Stimulated activated CD8-positive, alpha-beta memory T cell treated with anti-CD3 and anti-CD28 coated beads, Interleukin-4, amount 100 ng/mL, for 4 hours (primary cell): ENCODE measurements around the gene MBD3L2.
"Not testable (repeated sequence)": the region's sequence is repeated elsewhere in the genome, so short reads cannot be mapped to it uniquely, and the experiment has no call there.

Source experiments
- DNase-seq, 2 donors: peaks; one replicate each; pipeline ENCODE4 v3.0.0-alpha.2; 2020; ENCODE audit warnings: low read depth in 2 of 2, low spot score in 1 of 2

Gene MBD3L2

DNA sequence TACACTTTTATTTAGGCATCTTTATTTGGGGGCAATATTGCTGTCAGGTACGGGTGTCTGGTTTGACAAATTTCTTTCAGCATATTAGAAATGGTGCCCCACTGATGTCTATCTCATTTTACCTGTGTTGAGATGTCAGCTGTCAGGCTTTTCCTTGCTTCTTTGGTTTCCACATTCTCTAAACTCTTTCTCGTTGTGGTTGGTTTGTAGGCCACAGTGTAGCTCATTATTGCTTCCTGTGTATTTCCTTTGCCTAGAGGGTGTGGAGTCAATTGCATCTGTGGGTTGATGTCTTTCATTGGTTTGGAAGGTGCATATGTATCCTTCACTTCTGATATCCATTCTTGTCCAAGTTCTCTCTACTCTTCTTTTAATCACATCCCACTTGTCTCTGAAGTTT, 10.9 kb downstream of the MBD3L2 start:
- DNase-seq: not testable (repeated sequence)

DNA sequence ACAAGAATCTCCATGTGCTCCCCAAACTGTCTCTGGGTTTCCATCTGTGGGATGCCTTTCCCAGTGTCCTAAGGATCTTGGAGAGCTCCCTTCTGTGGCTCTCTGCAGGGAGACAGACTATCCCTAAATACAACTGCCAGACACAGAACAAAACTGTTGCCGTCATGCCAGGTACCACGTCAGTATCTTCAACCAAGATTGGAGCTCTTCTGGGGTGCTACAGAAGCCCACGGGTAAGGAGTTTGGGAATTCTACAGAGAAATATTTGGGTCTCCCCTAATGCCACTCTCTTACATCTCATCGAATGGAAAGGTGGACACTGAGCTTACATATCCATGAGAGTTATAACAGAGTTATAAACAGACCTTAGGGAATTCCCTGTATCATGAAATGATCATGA, 14.2 kb downstream of the MBD3L2 start:
- DNase-seq: no peak

DNA sequence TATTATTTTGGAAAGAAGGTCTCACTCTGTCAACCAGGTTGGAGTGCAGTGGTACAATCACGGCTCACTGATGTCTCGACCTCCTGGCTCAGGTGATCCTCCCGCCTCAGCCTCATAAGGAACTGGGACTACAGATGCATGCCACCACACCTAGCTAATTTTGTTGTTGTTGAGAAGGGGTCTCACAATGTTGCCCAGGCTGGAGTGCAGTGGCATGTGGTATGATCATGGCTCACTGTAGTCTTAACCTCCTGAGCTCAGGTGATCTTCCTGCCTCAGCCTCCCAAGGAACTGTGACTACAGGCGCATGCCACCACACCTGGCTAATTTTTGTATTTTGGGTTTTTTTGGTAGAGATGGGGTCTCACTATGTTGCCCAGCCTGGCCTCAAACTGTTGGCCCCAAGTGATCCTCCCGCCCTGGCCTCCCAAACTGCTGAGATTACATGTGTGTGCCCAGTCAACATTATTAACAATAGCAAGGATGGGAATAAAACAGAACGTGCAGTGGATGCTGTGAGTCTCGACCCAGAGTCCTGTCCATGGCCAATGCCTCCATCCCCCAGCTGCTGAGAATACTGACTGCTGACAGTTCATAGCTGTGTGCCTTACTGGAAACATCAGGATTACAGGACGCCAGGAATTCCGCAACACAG, 14.8 kb downstream of the MBD3L2 start:
- DNase-seq: no peak

DNA sequence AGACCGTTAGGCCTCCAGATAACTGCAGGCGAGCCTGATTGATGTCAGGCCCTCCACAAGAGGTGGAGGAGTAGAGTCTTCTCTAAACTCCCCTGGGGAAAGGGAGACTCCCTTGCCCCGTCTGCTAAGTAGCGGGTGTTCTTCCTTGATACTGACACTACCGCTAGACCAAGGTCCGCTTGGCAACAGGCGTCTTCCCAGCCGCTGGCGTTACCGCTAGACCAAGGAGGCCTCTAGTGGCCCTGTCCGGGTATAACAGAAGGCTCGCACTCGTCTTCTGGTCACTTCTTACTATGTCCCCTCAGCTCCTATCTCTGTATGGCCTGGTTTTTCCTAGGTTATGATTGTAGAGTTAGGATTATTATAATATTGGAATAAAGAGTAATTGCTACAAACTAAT, 18.0 kb downstream of the MBD3L2 start:
- not testable (repeated sequence) for DNase-seq

DNA sequence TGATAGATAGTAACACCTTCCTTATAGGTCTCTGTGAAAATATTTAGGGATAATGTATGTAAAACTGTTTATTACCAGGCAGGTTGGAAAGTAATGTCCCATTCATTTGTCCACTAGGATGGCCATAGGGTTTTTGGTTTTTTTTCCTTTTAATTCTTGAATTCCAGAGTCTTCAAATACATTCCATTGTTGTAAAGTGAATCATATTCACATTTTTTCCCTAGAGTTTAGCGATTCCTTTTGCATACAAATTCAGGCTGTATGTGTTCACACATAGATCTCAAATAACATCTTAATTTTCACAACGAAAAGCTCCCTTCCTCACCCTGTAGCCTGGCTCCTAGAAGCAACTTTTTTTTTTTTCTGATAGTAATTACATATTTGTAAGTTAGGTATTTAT, 18.6 kb downstream of the MBD3L2 start:
- no peak for DNase-seq

DNA sequence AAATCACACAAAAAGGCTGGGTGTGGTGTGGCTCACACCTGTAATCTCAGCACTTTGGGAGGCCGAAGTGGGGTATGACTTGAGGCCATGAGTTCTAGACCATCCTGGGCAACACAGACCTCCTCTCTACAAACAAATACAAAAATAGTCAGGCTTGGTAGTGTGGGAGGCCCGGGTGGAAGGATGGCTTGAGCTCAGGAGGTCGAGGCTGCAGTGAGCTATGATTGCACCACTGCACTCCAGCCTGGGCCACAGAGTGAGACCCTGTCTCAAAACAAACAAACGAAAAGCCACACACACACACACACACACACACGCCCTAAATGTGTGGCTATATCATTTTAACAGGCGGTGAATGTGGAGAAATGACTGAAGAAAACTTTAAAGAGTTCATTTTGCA, 19.5 kb downstream of the MBD3L2 start:
- DNase-seq: no peak

DNA sequence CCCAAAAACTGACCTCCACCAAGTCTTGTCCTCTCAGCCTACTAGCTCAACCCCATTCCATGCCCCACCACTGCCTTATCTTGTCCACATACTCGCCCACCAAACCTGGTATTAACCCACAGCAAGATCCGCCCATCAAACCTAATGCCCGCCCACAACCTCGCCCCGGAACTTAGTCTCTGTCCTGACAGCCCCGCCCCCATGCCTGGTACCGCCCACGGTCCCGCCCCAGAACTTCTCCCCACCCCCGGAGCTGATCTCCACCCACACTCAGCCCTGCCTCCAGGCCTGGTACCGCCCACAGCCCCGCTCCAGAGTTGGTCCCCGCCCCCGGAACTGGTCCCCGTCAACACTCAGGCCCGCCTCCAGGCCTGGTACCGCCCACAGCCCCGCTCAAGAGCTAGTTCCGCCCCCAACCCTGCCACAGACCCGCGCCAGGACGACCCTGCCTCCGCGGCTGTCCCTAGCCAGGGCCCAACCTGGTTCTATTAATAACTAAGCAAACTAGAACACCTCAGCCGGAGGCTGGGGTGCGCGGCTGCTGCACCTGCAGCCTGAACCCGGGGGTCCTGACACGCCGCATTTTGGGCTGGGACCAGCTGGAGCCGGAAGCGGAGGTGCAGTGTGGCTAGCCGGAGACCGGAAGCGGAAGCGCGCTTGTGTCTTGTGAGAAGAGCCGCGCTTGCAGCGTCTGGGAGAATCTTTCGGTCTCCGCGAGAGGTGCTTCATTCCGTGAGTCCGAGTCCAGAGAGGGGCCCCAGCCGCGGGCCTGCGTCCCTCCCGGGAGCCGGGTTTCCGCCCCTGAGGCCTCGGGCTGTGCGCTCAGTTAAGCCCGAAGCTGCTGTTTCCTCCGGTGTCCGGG, 20.2 kb downstream of the MBD3L2 start, which contains the start of gene ZNF557:
Gene ZNF557 (plus strand): TSS at position 662 of the 862 bp plus-strand sequence. CDS start 5,372 bp downstream, outside the sequence.
- DNase-seq: peak; percentile 98

DNA sequence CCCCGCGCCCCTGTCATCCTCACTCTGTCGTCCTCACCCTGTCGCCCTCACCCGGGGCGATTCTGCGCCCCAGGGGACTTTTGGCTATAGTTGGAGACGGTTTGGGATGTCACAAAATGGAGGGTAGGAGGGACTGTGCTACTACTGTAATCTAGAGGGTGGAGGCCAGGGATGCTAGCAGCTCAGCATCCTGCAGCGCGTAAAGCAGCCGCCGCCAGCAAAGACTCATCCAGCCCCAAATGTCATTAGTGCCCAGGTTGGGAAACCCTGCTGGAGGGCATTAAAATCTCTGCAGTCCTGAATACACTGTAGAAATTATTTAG, 20.7 kb downstream of the MBD3L2 start:
- DNase-seq: no peak

DNA sequence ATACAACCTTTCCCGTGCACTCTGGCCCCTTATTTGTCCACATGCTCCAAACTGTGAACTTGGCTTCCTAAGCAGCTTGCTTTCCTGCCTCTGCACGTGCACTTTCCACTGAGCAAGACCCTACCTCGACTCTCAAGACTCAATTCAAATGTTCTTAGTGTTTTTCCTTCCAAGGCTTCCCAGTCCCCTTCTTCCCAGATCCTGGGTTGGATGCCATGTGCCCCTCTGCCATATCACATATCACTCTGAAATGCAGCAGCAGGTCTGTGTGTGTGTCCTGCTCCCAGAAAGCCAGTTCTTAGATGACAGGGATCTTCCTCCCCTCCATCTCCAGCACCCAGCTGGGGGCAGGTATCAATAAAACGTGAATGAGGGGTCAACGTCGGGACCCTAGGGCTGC, 23.4 kb downstream of the MBD3L2 start:
- no peak for DNase-seq

DNA sequence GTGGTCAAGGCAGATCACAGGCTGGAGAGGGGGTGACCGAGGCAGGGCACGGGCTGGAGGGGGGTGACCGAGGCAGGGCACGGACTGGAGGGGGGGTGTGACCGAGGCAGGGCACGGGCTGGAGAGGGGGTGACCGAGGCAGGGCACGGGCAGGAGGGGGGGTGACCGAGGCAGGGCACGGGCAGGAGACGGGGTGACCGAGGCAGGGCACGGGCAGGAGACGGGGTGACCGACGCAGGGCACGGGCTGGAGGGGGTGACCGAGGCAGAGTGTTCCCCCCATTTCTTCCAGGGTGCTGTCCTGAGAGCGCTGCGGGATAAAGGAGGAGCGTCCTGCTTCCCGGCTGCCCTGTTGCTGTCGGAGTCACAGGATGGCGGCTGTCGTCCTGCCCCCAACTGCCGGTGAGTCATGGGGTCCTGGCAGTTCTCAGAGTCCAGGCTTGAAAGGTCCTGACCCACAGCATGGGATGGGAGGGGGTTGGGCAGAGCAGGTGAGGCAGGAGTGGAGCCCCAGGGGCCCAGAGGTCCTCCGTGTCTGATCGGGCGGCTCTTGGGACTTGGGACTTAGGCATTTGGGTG, 25.7 kb downstream of the MBD3L2 start:
- DNase-seq: no peak

DNA sequence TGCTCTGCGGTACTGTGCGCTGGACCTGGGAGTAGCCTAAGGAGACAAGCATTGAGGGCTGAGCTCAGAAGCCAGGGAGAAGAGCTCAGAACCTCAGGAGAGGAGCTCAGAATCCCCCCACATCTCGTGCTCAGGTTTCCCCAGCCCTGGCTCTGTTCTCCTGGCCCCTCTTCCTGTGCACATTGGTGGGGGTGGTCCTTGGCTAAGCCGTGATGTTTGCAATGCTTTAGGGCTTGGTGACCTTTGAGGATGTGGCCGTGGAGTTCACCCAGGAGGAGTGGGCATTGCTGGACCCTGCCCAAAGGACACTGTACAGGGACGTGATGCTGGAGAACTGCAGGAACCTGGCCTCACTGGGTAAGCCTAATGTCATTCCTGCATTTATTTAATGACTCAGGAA, 27.0 kb downstream of the MBD3L2 start:
- no peak for DNase-seq

DNA sequence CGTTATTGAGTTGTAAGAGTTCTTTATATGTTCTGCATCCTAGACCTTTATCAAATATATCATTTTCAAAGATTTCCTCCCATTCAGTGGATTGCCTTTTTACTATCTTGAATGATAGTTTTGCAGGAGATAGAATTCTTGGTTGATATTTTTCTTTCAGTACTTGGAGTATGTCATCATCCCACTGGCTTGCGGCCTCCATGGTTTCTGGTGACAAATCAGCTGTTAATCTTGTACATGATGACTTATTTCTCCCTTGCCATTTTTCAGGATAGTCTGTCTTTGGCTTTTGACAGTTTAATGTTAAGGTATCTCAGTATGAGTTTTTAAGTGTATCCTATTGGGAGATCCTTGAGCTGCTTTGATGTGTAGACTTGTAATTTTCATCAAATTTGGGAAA, 28.9 kb downstream of the MBD3L2 start:
- DNase-seq: no peak

DNA sequence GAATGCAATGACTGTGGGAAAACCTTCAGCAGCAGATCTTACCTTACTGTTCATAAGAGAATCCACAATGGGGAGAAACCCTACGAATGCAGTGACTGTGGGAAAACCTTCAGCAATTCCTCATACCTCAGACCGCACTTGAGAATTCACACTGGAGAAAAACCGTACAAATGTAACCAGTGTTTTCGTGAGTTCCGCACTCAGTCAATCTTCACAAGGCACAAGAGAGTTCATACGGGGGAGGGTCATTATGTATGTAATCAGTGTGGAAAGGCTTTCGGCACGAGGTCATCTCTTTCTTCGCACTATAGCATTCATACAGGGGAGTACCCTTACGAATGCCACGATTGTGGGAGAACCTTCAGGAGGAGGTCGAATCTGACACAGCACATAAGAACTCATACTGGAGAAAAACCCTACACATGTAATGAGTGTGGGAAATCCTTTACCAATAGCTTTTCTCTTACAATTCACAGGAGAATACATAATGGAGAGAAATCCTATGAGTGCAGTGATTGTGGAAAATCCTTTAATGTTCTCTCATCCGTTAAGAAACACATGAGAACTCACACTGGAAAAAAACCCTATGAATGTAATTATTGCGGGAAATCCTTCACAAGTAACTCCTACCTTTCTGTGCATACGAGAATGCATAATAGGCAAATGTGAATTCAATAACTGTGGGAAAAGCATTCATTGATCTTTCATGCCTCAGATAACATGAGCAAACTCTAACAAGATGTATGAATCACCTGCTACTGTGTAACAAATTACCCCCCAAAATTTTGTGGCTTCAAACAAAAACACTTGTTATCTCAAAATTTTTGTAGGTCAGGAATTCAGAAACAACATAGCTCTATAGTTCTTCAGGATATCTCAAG, 34.2 kb downstream of the MBD3L2 start:
- DNase-seq: no peak

DNA sequence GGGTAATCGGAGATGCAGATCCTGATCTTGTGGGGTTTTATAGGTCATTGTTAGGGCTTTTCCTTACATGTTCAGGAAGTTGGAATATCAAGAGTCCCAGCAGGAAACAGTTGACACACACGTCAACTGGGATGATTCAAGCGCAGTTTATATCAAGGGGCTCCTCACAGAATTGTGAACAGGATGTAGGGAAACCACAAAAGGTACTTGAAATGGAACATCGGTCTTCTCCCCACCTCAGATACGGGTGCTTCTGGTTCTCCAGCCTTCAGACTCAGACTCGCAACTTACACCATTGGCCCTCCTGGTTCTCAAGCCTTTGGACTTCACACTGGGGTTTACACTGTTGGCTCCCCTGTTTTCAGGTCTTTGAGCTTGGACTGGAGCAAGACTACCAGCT, 39.9 kb downstream of the MBD3L2 start:
- no peak for DNase-seq

DNA sequence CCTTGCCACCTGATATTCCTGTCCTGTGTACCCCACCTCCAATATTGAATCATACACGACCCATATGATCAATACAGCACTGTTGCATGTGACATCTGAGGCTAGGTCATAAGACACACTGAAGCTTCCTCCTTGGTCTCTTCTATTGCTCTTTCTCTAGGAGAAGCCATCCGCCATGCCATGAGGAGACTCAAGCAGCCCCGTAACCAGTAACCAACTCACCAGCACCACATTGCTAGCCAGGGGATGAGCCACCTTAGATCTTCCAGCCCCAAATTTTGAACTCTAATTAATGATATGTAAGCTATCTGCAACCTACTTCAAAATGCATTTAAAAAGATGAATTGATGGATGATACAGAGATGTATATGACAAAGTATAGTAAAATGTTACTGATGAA, 49.0 kb downstream of the MBD3L2 start:
- DNase-seq: no peak

DNA sequence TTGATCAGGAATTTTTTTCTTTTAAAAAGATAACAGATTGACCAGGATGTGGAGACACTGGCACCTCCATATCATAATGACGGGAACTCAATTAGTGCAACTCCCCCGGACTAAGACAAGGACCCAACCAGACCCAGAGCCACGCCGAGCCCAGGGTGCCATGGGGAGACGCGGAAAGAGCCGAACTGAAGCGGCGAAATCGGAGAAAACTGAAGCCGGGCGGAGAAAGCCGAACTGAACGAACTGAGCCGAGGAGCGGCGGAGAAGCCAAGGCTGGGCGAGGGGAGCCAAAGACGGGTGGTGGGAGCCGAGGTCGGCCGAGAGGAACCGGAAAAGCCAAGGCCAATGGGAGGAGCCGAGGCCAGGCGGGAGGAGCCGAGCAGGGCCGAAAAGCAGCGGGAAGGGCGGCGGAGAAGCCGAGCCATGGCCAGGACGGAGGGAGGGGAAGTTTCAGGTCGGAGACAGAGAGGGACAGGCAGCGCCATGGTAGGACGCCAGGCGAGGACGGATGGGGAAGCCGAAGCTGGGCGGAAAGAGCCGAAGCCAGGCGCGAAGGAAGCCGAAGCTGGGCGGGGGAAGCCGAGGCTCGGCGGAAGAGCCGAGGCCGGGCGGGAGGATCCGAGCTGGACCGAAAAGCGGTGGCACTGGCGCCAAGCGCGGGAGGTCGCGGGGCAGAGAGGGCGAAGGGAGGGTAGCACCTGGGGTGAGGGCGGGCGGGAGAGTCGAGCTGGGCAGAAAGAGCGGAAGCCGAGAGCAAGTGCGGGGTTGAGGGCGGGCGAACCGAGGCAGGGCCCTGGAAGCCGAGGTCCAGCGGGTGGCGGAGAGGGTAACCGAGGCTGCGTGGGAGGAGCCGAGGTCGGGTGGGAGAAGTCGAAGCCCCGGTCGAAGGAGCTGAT, 49.8 kb downstream of the MBD3L2 start:
- DNase-seq: peak; percentile 51 to 75

DNA sequence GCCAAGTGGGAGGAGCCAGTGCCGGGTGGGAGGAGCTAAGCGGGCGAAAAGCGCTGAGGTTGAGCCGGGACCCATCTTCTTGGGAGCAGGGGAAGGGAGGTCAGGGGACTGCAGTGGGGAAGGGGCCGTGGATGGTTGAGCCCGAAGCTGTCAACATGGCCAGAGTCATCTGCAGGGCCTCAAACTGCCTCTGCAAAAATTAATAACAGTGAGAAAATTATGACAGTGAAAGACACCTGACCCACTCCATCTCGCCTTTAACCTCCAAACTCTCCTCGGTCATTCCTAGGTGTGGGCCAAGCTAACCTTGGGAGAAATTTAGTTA, 50.4 kb downstream of the MBD3L2 start:
- peak in 1 of 2 donors; percentile 29 for DNase-seq
